ENCODE results near the gene TCIRG1. TPM values are rescaled to one million over a fixed set of nuclear protein-coding genes. Genes with fewer than 3 reads are reported as not detected.

Gene TCIRG1
- total RNA-seq, 2 experiments from 2014 or later: 286 to 316 TPM

GRCh38 chr11:68031144-68031464 is 7.7 kb upstream of the TCIRG1 start:
- Mint-ChIP-seq H3K27ac (peak overlapping the region; percentile 95), H3K27me3 (no peaks in the 10 kb centered on the region), H3K4me3 (peak overlapping the region; percentile 93), H3K36me3 (ENCODE audit: low read depth) (peaks cover 7% of the 10 kb centered on the region), H3K4me1 (peaks cover 29% of the 10 kb centered on the region), H3K9me3 (no peaks in the 10 kb centered on the region)
- DNase-seq: peak; percentile 32
- CTCF ChIA-PET: interaction anchor here (0.7 to 1.0 kb wide), 2 partner anchors 11 to 176 kb away, joined by 3 read pairs; no protein-coding TSS in a partner anchor
- POLR2A ChIA-PET: no interaction called here

GRCh38 chr11:68032003-68032402 is 6.8 kb upstream of the TCIRG1 start:
- Mint-ChIP-seq H3K4me1 (peaks cover 38% of the 10 kb centered on the region), H3K36me3 (ENCODE audit: low read depth) (peaks cover 9% of the 10 kb centered on the region), H3K9me3 (no peaks in the 10 kb centered on the region), H3K27me3 (no peaks in the 10 kb centered on the region), H3K4me3 (peak overlapping the region; percentile 93), H3K27ac (peak overlapping the region; percentile 95)
- ChIA-PET POLR2A (no interaction called here), CTCF (interaction anchor here (1.0 kb wide), 1 partner anchor 175 kb away, joined by 3 read pairs; no protein-coding TSS in a partner anchor)
- no peak for DNase-seq

- Mint-ChIP-seq H3K4me3 (no peak overlapping the region), H3K4me1 (peaks cover 47% of the 10 kb centered on the region), H3K27me3 (no peaks in the 10 kb centered on the region), H3K9me3 (no peaks in the 10 kb centered on the region), H3K27ac (no peak overlapping the region), H3K36me3 (ENCODE audit: low read depth) (peaks cover 9% of the 10 kb centered on the region)
- CTCF ChIA-PET: interaction anchor here (1.1 kb wide), 1 partner anchor 12 kb away, joined by 3 read pairs; no protein-coding TSS in a partner anchor
- DNase-seq: no peak
- POLR2A ChIA-PET: no interaction called here
These were observed 5.7 kb upstream of the TCIRG1 start for GRCh38 chr11:68032997-68033707.

GRCh38 chr11:68033708-68034045 is 5.1 kb upstream of the TCIRG1 start:
- ChIA-PET CTCF (no interaction called here), POLR2A (no interaction called here)
- H3K27ac Mint-ChIP-seq: no peak overlapping the region
- DNase-seq: no peak
- no peaks in the 10 kb centered on the region for H3K27me3 Mint-ChIP-seq
- no peak overlapping the region for H3K4me3 Mint-ChIP-seq
- peaks cover 9% of the 10 kb centered on the region for H3K36me3 Mint-ChIP-seq (ENCODE audit: low read depth)
- H3K9me3 Mint-ChIP-seq: no peaks in the 10 kb centered on the region
- H3K4me1 Mint-ChIP-seq: peaks cover 47% of the 10 kb centered on the region

GRCh38 chr11:68035266-68035876 is 3.5 kb upstream of the TCIRG1 start:
- H3K36me3 Mint-ChIP-seq (ENCODE audit: low read depth): peaks cover 10% of the 10 kb centered on the region
- peaks cover 34% of the 10 kb centered on the region for H3K4me1 Mint-ChIP-seq
- ChIA-PET CTCF (interaction anchor here (0.7 kb wide), 1 partner anchor 175 kb away, joined by 3 read pairs; no protein-coding TSS in a partner anchor), POLR2A (no interaction called here)
- peak overlapping the region; percentile 68 for H3K27ac Mint-ChIP-seq
- H3K4me3 Mint-ChIP-seq: no peak overlapping the region
- H3K27me3 Mint-ChIP-seq: no peaks in the 10 kb centered on the region
- no peaks in the 10 kb centered on the region for H3K9me3 Mint-ChIP-seq
- DNase-seq: no peak

- Mint-ChIP-seq H3K9me3 (no peaks in the 10 kb centered on the region), H3K4me3 (no peak overlapping the region), H3K36me3 (ENCODE audit: low read depth) (peaks cover 10% of the 10 kb centered on the region), H3K4me1 (peaks cover 33% of the 10 kb centered on the region), H3K27me3 (no peaks in the 10 kb centered on the region), H3K27ac (peak overlapping the region; percentile 91)
- ChIA-PET POLR2A (no interaction called here), CTCF (interaction anchor here (1.4 kb wide), 1 partner anchor 13 kb away, joined by 3 read pairs; no protein-coding TSS in a partner anchor)
- no peak for DNase-seq
These were observed 2.6 kb upstream of the TCIRG1 start for GRCh38 chr11:68036141-68036716.

GRCh38 chr11:68036717-68037239 is 2.0 kb upstream of the TCIRG1 start:
- ChIA-PET POLR2A (no interaction called here), CTCF (interaction anchor here (0.9 to 2.3 kb wide), 5 partner anchors 8 to 206 kb away, joined by 3 to 6 read pairs (median 3); no protein-coding TSS in a partner anchor)
- peaks cover 34% of the 10 kb centered on the region for H3K4me1 Mint-ChIP-seq
- H3K36me3 Mint-ChIP-seq (ENCODE audit: low read depth): peaks cover 10% of the 10 kb centered on the region
- DNase-seq: peak; percentile 24
- H3K4me3 Mint-ChIP-seq: peak overlapping the region; percentile 54
- no peaks in the 10 kb centered on the region for H3K9me3 Mint-ChIP-seq
- no peaks in the 10 kb centered on the region for H3K27me3 Mint-ChIP-seq
- peak overlapping the region; percentile 91 for H3K27ac Mint-ChIP-seq

GRCh38 chr11:68037411-68038225 is 1.2 kb upstream of the TCIRG1 start:
- Mint-ChIP-seq H3K27ac (peak overlapping the region; percentile 91), H3K27me3 (no peaks in the 10 kb centered on the region), H3K36me3 (ENCODE audit: low read depth) (peaks cover 10% of the 10 kb centered on the region), H3K9me3 (no peaks in the 10 kb centered on the region), H3K4me3 (peak overlapping the region; percentile 54), H3K4me1 (peaks cover 34% of the 10 kb centered on the region)
- ChIA-PET CTCF (interaction anchor here (0.9 to 2.3 kb wide), 6 partner anchors 9 to 206 kb away, joined by 3 to 6 read pairs (median 4); no protein-coding TSS in a partner anchor), POLR2A (no interaction called here)
- no peak for DNase-seq

GRCh38 chr11:68038226-68038717 is 553 bp upstream of the TCIRG1 start:
- peaks cover 10% of the 10 kb centered on the region for H3K36me3 Mint-ChIP-seq (ENCODE audit: low read depth)
- H3K27me3 Mint-ChIP-seq: no peaks in the 10 kb centered on the region
- CTCF ChIA-PET: interaction anchor here (1.2 to 2.3 kb wide), 3 partner anchors 10 to 29 kb away, joined by 3 to 6 read pairs (median 4); no protein-coding TSS in a partner anchor
- H3K27ac Mint-ChIP-seq: peak overlapping the region; percentile 90
- POLR2A ChIA-PET: no interaction called here
- no peaks in the 10 kb centered on the region for H3K9me3 Mint-ChIP-seq
- H3K4me1 Mint-ChIP-seq: peaks cover 34% of the 10 kb centered on the region
- H3K4me3 Mint-ChIP-seq: peak overlapping the region; percentile 83
- no peak for DNase-seq

- ChIA-PET POLR2A (no interaction called here), CTCF (interaction anchor here (0.6 to 1.3 kb wide), 3 partner anchors 20 to 247 kb away, joined by 3 read pairs; partner anchors contain the start of gene ALDH3B1)
- Mint-ChIP-seq H3K27me3 (no peaks in the 10 kb centered on the region), H3K36me3 (ENCODE audit: low read depth) (peaks cover 3% of the 10 kb centered on the region), H3K4me3 (peak overlapping the region; percentile 83), H3K4me1 (peaks cover 31% of the 10 kb centered on the region), H3K27ac (peak overlapping the region; percentile 90), H3K9me3 (no peaks in the 10 kb centered on the region)
- no peak for DNase-seq
These were observed 781 bp downstream of the TCIRG1 start for GRCh38 chr11:68039526-68040086.

- peaks cover 30% of the 10 kb centered on the region for H3K4me1 Mint-ChIP-seq
- peak; percentile 65 for DNase-seq
- H3K4me3 Mint-ChIP-seq: peak overlapping the region; percentile 83
- ChIA-PET POLR2A (no interaction called here), CTCF (interaction anchor here (0.8 to 1.2 kb wide), 2 partner anchors 18 to 21 kb away, joined by 3 read pairs; no protein-coding TSS in a partner anchor)
- H3K36me3 Mint-ChIP-seq (ENCODE audit: low read depth): peaks cover 6% of the 10 kb centered on the region
- peak overlapping the region; percentile 90 for H3K27ac Mint-ChIP-seq
- no peaks in the 10 kb centered on the region for H3K27me3 Mint-ChIP-seq
- H3K9me3 Mint-ChIP-seq: no peaks in the 10 kb centered on the region
These were observed 1.5 kb downstream of the TCIRG1 start for GRCh38 chr11:68040101-68040956.
